AG10803 (cell line): ENCODE measurements around the gene RGP1.

ENCODE experiments used
- DNase-seq: peaks from one replicate; pipeline ENCODE4 v3.0.0; 2010; ENCODE audit warnings: low read depth
- H3K4me3 ChIP-seq: 2 replicates; pipeline ENCODE4 v1.5.1; 2011; ENCODE audit warnings: mild to moderate bottlenecking, low read length, control low read depth
- CTCF ChIP-seq: conservative IDR thresholded peaks from 2 replicates; pipeline ENCODE4 v1.5.1; 2011; ENCODE audit warnings: mild to moderate bottlenecking, low read length, control low read depth, inconsistent platforms

RGP1 gene

GRCh38 chr9:35705836-35706430, 43.2 kb upstream of the RGP1 start:
- H3K4me3 ChIP-seq: no peak overlapping the region
- DNase-seq: no peak
- no peak for TF ChIP-seq CTCF

- no peak for DNase-seq
- no peak for TF ChIP-seq CTCF
- H3K4me3 ChIP-seq: no peak overlapping the region
These were observed 42.1 kb upstream of the RGP1 start for GRCh38 chr9:35706951-35707350.

- no peak for TF ChIP-seq CTCF
- H3K4me3 ChIP-seq: no peak overlapping the region
- no peak for DNase-seq
These were observed 40.9 kb upstream of the RGP1 start for GRCh38 chr9:35708146-35708545.

- no peak for DNase-seq
- H3K4me3 ChIP-seq: no peak overlapping the region
- no peak for TF ChIP-seq CTCF
These were observed 38.1 kb upstream of the RGP1 start for GRCh38 chr9:35710818-35711500.

- no peak for DNase-seq
- no peak overlapping the region for H3K4me3 ChIP-seq
- no peak for TF ChIP-seq CTCF
These were observed 37.3 kb upstream of the RGP1 start for GRCh38 chr9:35711501-35712428.

- no peak for DNase-seq
- no peak for TF ChIP-seq CTCF
- no peak overlapping the region for H3K4me3 ChIP-seq
These were observed 36.2 kb upstream of the RGP1 start for GRCh38 chr9:35712762-35713400.
